HEK293 (cell line): ENCODE results near the gene MATN3.

Experiments
- CTCF ChIA-PET: fragments of 350-600 bp; formaldehyde crosslinking; extraction: SDS; loops from one replicate; lab custom pipeline; 2021; ENCODE audit warnings: antibody characterized with exemption; lab: Yijun Ruan, JAX
- POLR2A ChIA-PET: fragments of 300-600 bp; formaldehyde crosslinking; extraction: SDS; loops from one replicate; lab custom pipeline; 2020; ENCODE audit warnings: antibody characterized with exemption, inconsistent platforms; lab: Yijun Ruan, JAX
- H3K27ac ChIP-seq: fragments of 200-500 bp; sonication (Bioruptor generic); 2 replicates; pipeline ENCODE4 v1.5.1; 2014; ENCODE audit warnings: low read depth, low read length, control low read depth, inconsistent platforms; ENCODE audit errors: extremely low read depth
- H3K36me3 ChIP-seq, 2 experiments: fragments of 200-500 bp in 1 of 2; sonication (Bioruptor generic) in 1 of 2; 1 replicate in 1 of 2; 2 replicates in 1 of 2; pipeline ENCODE4 v1.5.1; 2014 to 2017; ENCODE audit warnings: inconsistent platforms in 2 of 2, low read length in 2 of 2; ENCODE audit not compliant: control insufficient read depth in 2 of 2, insufficient read depth in 1 of 2
- H3K4me1 ChIP-seq: fragments of 200-500 bp; sonication (Bioruptor generic); 2 replicates; pipeline ENCODE4 v1.5.1; 2014; ENCODE audit warnings: mild to moderate bottlenecking, low read length, inconsistent platforms; ENCODE audit not compliant: control insufficient read depth, insufficient read depth
- H3K4me3 ChIP-seq: 2 replicates; pipeline ENCODE4 v1.5.1; 2011; ENCODE audit warnings: low read depth, mild to moderate bottlenecking, control low read depth, low read length, moderate library complexity
- H3K9me3 ChIP-seq: fragments of 200-500 bp; sonication (Bioruptor generic); 2 replicates; pipeline ENCODE4 v1.5.1; 2014; ENCODE audit warnings: low read depth, low read length, inconsistent platforms; ENCODE audit not compliant: control insufficient read depth, insufficient read depth
- AEBP2 ChIP-seq: fragments of 450-650 bp; formaldehyde crosslinking; IDR thresholded peaks from 2 replicates; pipeline ENCODE4 v1.5.1; 2016; ENCODE audit warnings: missing biosample characterization, missing genetic modification characterization, borderline replicate concordance
- GFI1B ChIP-seq: fragments of 450-650 bp; formaldehyde crosslinking; IDR thresholded peaks from 2 replicates; pipeline ENCODE4 v1.5.1; 2016; ENCODE audit warnings: missing biosample characterization, missing genetic modification characterization
- KLF1 ChIP-seq: fragments of 450-650 bp; formaldehyde crosslinking; IDR thresholded peaks from 2 replicates; pipeline ENCODE4 v1.5.1; 2016; ENCODE audit warnings: missing biosample characterization, missing genetic modification characterization
- MYNN ChIP-seq: fragments of 450-650 bp; formaldehyde crosslinking; IDR thresholded peaks from 2 replicates; pipeline ENCODE4 v1.5.1; 2016; ENCODE audit warnings: missing biosample characterization, missing genetic modification characterization, borderline replicate concordance
- PBX3 ChIP-seq: sonication (generic); formaldehyde crosslinking; IDR thresholded peaks from 2 replicates; pipeline ENCODE4 v1.8.1; 2022; ENCODE audit warnings: mild to moderate bottlenecking, moderate library complexity, missing genetic modification reagents
- PRDM4 ChIP-seq: fragments of 450-650 bp; formaldehyde crosslinking; IDR thresholded peaks from 2 replicates; pipeline ENCODE4 v1.5.1; 2017; ENCODE audit warnings: missing biosample characterization, missing genetic modification characterization
- REPIN1 ChIP-seq: fragments of 450-650 bp; formaldehyde crosslinking; IDR thresholded peaks from 2 replicates; pipeline ENCODE4 v1.5.1; 2017; ENCODE audit warnings: missing biosample characterization, missing genetic modification characterization, low read depth
- YY1 ChIP-seq: fragments of 450-650 bp; formaldehyde crosslinking; IDR thresholded peaks from 2 replicates; pipeline ENCODE4 v1.5.1; 2018; ENCODE audit warnings: missing biosample characterization, missing genetic modification characterization
- ZIC2 ChIP-seq: fragments of 450-650 bp; formaldehyde crosslinking; IDR thresholded peaks from 2 replicates; pipeline ENCODE4 v1.5.1; 2016; ENCODE audit warnings: missing biosample characterization, missing genetic modification characterization
- ZNF112 ChIP-seq: fragments of 450-650 bp; formaldehyde crosslinking; IDR thresholded peaks from 2 replicates; pipeline ENCODE4 v1.5.0; 2017; ENCODE audit warnings: missing biosample characterization, missing genetic modification characterization
- ZNF121 ChIP-seq: fragments of 450-650 bp; formaldehyde crosslinking; IDR thresholded peaks from 2 replicates; pipeline ENCODE4 v1.5.1; 2016; ENCODE audit warnings: missing biosample characterization, missing genetic modification characterization
- ZNF175 ChIP-seq: fragments of 450-650 bp; formaldehyde crosslinking; IDR thresholded peaks from 2 replicates; pipeline ENCODE4 v1.5.1; 2016; ENCODE audit warnings: missing biosample characterization, missing genetic modification characterization
- ZNF23 ChIP-seq: fragments of 450-650 bp; formaldehyde crosslinking; IDR thresholded peaks from 2 replicates; pipeline ENCODE4 v1.5.1; 2016; ENCODE audit warnings: missing biosample characterization, missing genetic modification characterization, borderline replicate concordance
- ZNF341 ChIP-seq: fragments of 450-650 bp; formaldehyde crosslinking; IDR thresholded peaks from 2 replicates; pipeline ENCODE4; 2016; ENCODE audit warnings: low read depth, missing biosample characterization, missing genetic modification characterization
- ZNF518A ChIP-seq: fragments of 450-650 bp; formaldehyde crosslinking; conservative IDR thresholded peaks from 2 replicates; pipeline ENCODE4 v1.5.1; 2016; ENCODE audit warnings: low read depth, missing biosample characterization, missing genetic modification characterization
- ZNF549 ChIP-seq: fragments of 450-650 bp; IDR thresholded peaks from 2 replicates; pipeline ENCODE4 v1.5.1; 2018; ENCODE audit warnings: missing biosample characterization, missing genetic modification characterization, mild to moderate bottlenecking, inconsistent platforms, moderate library complexity
- ZNF571 ChIP-seq: fragments of 450-650 bp; formaldehyde crosslinking; IDR thresholded peaks from 2 replicates; pipeline ENCODE4 v1.5.0; 2017; ENCODE audit warnings: missing biosample characterization, missing genetic modification characterization
- ZNF580 ChIP-seq: fragments of 450-650 bp; formaldehyde crosslinking; IDR thresholded peaks from 2 replicates; pipeline ENCODE4 v1.5.1; 2016; ENCODE audit warnings: missing biosample characterization, missing genetic modification characterization
- ZNF621 ChIP-seq: fragments of 450-650 bp; formaldehyde crosslinking; IDR thresholded peaks from 2 replicates; pipeline ENCODE4 v1.5.1; 2017; ENCODE audit warnings: missing biosample characterization, missing genetic modification characterization
- ZNF626 ChIP-seq: fragments of 450-650 bp; sonication (Bioruptor Pico); formaldehyde crosslinking; IDR thresholded peaks from 2 replicates; pipeline ENCODE4 v1.5.1; 2018; ENCODE audit warnings: missing biosample characterization, missing genetic modification characterization, inconsistent platforms
- ZNF645 ChIP-seq: fragments of 450-650 bp; formaldehyde crosslinking; IDR thresholded peaks from 2 replicates; pipeline ENCODE4; 2016; ENCODE audit warnings: missing biosample characterization, missing genetic modification characterization
- ZNF658 ChIP-seq: fragments of 450-650 bp; formaldehyde crosslinking; IDR thresholded peaks from 2 replicates; pipeline ENCODE4; 2016; ENCODE audit warnings: missing biosample characterization, missing genetic modification characterization
- ZNF660 ChIP-seq: fragments of 450-650 bp; IDR thresholded peaks from 2 replicates; pipeline ENCODE4 v1.5.1; 2018; ENCODE audit warnings: missing biosample characterization, mild to moderate bottlenecking, missing genetic modification characterization
- ZNF670 ChIP-seq: fragments of 450-650 bp; formaldehyde crosslinking; IDR thresholded peaks from 2 replicates; pipeline ENCODE4 v1.5.1; 2016; ENCODE audit warnings: missing biosample characterization, missing genetic modification characterization, low read depth
- ZNF791 ChIP-seq: fragments of 450-650 bp; formaldehyde crosslinking; IDR thresholded peaks from 2 replicates; pipeline ENCODE4 v1.5.1; 2016; ENCODE audit warnings: missing biosample characterization, missing genetic modification characterization
- ZNF792 ChIP-seq: fragments of 450-650 bp; formaldehyde crosslinking; IDR thresholded peaks from 2 replicates; pipeline ENCODE4 v1.5.1; 2016; ENCODE audit warnings: missing biosample characterization, missing genetic modification characterization
- ZSCAN23 ChIP-seq: fragments of 450-650 bp; formaldehyde crosslinking; IDR thresholded peaks from 2 replicates; pipeline ENCODE4 v1.5.1; 2016; ENCODE audit warnings: missing biosample characterization, missing genetic modification characterization

The MATN3 gene

GRCh38 chr2:20005891-20006470, 6.5 kb downstream of the MATN3 start:
- ChIA-PET POLR2A (no interaction called here), CTCF (interaction anchor here (0.7 to 0.9 kb wide), 2 partner anchors 10 to 65 kb away, joined by 3 read pairs; no protein-coding TSS in a partner anchor)
- H3K27ac ChIP-seq = no peak overlapping the region

GRCh38 chr2:20005067-20005627, 7.3 kb downstream of the MATN3 start:
- no peaks in the 10 kb centered on the region for H3K4me1 ChIP-seq
- POLR2A ChIA-PET = no interaction called here
- H3K36me3 ChIP-seq = no peaks in the 10 kb centered on the region
- no peak overlapping the region for H3K4me3 ChIP-seq
- CTCF ChIA-PET = interaction anchor here (0.7 to 0.9 kb wide), 2 partner anchors 11 to 65 kb away, joined by 3 read pairs; no protein-coding TSS in a partner anchor
- no peaks in the 10 kb centered on the region for H3K9me3 ChIP-seq
- no peak overlapping the region for H3K27ac ChIP-seq
- TF ChIP-seq ZNF175 = no peak
- TF ChIP-seq ZIC2 (tag by site-specific recombination) = no peak
- no peak for TF ChIP-seq ZNF626
- TF ChIP-seq ZNF112 (tag by site-specific recombination) = no peak
- TF ChIP-seq PRDM4 (tag by site-specific recombination) = no peak
- TF ChIP-seq ZNF341 = no peak
- TF ChIP-seq ZNF645 (tag by site-specific recombination) = no peak
- TF ChIP-seq YY1 (tag by site-specific recombination) = no peak
- TF ChIP-seq ZNF658 (tag by site-specific recombination) = no peak
- TF ChIP-seq ZNF518A = no peak
- TF ChIP-seq ZNF549 = no peak
- no peak for TF ChIP-seq MYNN (tag by site-specific recombination)

More at GRCh38 chr2:20005891-20006470, 6.5 kb downstream of the MATN3 start:
- no peaks in the 10 kb centered on the region for H3K9me3 ChIP-seq
- TF ChIP-seq ZNF621 (tag by site-specific recombination) (no peak), PBX3 (CRISPR knock-in tag) (no peak), ZNF791 (tag by site-specific recombination) (no peak), GFI1B (tag by site-specific recombination) (no peak), ZSCAN23 (tag by site-specific recombination) (no peak), ZNF580 (no peak), KLF1 (tag by site-specific recombination) (no peak), ZNF660 (tag by site-specific recombination) (no peak), ZNF670 (tag by site-specific recombination) (no peak), REPIN1 (tag by site-specific recombination) (no peak), ZNF571 (tag by site-specific recombination) (no peak), ZNF121 (no peak), ZNF792 (tag by site-specific recombination) (no peak), ZNF23 (tag by site-specific recombination) (no peak), AEBP2 (tag by site-specific recombination) (no peak)
- H3K4me3 ChIP-seq = no peak overlapping the region
- no peaks in the 10 kb centered on the region for H3K4me1 ChIP-seq
- no peaks in the 10 kb centered on the region for H3K36me3 ChIP-seq
